ENCODE measurements around the gene RBM28.

- TF ChIP-seq POLR2A (IDR thresholded peaks at IDR 0.05) (no peak), EP300 (IDR thresholded peaks at IDR 0.05) (no peak), POLR2AphosphoS5 (IDR thresholded peaks at IDR 0.05) (no peak)
- TF ChIP-seq, protein P1, sequence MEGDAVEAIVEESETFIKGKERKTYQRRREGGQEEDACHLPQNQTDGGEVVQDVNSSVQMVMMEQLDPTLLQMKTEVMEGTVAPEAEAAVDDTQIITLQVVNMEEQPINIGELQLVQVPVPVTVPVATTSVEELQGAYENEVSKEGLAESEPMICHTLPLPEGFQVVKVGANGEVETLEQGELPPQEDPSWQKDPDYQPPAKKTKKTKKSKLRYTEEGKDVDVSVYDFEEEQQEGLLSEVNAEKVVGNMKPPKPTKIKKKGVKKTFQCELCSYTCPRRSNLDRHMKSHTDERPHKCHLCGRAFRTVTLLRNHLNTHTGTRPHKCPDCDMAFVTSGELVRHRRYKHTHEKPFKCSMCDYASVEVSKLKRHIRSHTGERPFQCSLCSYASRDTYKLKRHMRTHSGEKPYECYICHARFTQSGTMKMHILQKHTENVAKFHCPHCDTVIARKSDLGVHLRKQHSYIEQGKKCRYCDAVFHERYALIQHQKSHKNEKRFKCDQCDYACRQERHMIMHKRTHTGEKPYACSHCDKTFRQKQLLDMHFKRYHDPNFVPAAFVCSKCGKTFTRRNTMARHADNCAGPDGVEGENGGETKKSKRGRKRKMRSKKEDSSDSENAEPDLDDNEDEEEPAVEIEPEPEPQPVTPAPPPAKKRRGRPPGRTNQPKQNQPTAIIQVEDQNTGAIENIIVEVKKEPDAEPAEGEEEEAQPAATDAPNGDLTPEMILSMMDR (IDR thresholded peaks at IDR 0.05): no peak
Measured at GRCh38 chr7:128259131-128260061, 84.3 kb downstream of the RBM28 start.
